GM10248 (cell line): Measurements from ENCODE around the gene PABPN1.

Experiments
- CTCF ChIA-PET: fragments of 300-600 bp; sonication (Branson Sonifier 250); formaldehyde crosslinking; extraction: SDS; loops from one replicate; lab custom pipeline; 2021; ENCODE audit warnings: antibody characterized with exemption; lab: Yijun Ruan, JAX
- POLR2A ChIA-PET: fragments of 350-650 bp; sonication (Branson Sonifier 250); formaldehyde crosslinking; extraction: SDS; loops from one replicate; lab custom pipeline; 2020; ENCODE audit warnings: antibody characterized with exemption; lab: Yijun Ruan, JAX
- DNase-seq: peaks from one replicate; pipeline ENCODE4 v3.0.0; 2012; ENCODE audit errors: extremely low spot score
- TF ChIP-seq, protein P1 (sequence below): IDR thresholded peaks from 2 replicates; pipeline ENCODE4 v1.5.1; 2012; ENCODE audit warnings: mild to moderate bottlenecking, low read depth; ENCODE audit errors: extremely low read depth, missing control alignments, control extremely low read depth

The PABPN1 gene

DNA sequence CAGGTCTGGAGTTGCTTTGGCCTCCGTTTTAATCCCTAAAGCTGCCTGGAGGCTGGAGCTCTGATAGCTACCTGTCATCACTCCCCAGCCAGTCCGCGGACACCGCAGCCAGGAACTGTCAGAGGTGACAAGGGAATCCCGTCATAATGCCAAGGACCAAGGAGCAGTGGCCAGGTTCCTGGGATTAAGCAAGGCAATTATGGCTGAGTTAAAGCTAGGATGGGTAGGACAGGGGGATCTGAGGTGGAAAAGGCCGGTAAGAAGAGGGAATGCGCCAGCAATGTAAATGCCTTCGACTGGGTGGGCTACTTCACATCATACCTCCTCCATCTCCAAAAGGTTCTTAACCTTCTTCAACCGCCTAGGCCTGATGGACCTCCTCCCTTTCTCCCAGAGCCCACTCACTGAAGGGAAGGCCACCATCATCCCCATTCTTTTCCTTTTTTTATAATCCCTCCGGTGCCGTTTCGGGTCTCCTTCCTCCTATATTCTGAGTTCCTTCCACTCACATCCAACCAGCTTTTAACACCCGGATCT lies 20.5 kb upstream of the PABPN1 start:
- ChIA-PET POLR2A (interaction anchor here (0.7 to 3.1 kb wide), 5 partner anchors 12 to 371 kb away, joined by 3 to 26 read pairs (median 3); partner anchors contain the start of genes HOMEZ and PABPN1), CTCF (interaction anchor here (0.9 to 16.2 kb wide), 22 partner anchors 9 to 253 kb away, joined by 3 to 136 read pairs (median 6); partner anchors contain the start of genes CEBPE, HOMEZ and PABPN1)
- TF ChIP-seq, protein P1, sequence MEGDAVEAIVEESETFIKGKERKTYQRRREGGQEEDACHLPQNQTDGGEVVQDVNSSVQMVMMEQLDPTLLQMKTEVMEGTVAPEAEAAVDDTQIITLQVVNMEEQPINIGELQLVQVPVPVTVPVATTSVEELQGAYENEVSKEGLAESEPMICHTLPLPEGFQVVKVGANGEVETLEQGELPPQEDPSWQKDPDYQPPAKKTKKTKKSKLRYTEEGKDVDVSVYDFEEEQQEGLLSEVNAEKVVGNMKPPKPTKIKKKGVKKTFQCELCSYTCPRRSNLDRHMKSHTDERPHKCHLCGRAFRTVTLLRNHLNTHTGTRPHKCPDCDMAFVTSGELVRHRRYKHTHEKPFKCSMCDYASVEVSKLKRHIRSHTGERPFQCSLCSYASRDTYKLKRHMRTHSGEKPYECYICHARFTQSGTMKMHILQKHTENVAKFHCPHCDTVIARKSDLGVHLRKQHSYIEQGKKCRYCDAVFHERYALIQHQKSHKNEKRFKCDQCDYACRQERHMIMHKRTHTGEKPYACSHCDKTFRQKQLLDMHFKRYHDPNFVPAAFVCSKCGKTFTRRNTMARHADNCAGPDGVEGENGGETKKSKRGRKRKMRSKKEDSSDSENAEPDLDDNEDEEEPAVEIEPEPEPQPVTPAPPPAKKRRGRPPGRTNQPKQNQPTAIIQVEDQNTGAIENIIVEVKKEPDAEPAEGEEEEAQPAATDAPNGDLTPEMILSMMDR: no peak
- DNase-seq: no peak

DNA sequence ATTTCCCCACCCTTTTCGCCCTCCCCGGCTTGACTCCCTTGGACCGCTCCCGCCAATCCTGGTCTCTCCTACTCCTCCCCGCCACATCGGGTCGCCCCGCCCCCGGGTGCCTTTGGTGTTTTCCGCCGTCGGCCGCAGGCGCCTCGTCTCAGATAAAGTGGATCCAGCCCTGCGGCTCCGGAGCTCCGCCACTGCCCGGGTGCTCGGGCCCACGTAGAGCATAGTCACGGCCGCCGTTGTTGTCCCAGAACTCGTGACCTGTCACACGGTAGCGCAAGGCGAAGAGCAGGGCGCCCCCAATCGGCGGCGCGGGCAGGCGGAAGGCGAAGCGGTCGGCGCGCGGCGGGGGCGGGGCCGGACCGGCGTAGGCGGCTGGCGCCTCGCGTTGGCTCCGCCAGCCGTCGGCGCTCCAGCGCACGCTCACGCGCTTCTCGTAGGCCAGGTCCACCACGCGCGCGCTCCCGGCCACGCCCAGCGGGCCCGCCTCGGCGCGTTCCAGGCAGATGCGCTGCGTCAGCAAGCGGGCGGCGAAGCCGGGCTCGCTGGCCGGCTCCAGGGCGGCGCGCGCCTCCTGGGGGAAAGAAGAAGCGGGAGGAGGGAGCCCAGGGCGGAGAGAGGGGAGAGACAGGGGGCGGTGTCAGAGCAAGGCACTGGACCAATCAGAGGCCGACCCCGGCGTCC lies 19.8 kb upstream of the PABPN1 start:
- TF ChIP-seq, protein P1: peak; percentile 85
- peak; percentile 97 for DNase-seq
- CTCF ChIA-PET: interaction anchor here (0.9 to 16.2 kb wide), 25 partner anchors 9 to 253 kb away, joined by 3 to 136 read pairs (median 7); partner anchors contain the start of genes CEBPE, HOMEZ and PABPN1
- POLR2A ChIA-PET: interaction anchor here (0.6 to 3.1 kb wide), 6 partner anchors 13 to 181 kb away, joined by 3 to 26 read pairs (median 4); partner anchors contain the start of genes HOMEZ and PABPN1

DNA sequence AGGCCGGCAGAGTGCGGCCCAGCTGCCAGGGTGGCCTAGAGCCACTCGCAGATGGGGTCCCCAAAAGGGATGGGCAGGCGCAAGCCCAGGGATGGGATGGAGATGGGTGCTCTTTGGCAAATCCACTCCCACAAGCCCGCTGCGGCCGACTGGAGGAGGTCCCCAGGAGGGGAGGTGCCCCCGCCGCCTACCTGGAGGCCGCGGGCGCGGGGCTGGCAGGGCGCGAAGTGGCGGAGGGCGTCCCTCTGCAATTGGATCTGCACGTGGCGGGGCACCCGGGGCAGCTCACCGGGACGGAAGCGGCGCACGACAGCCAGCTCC lies 19.3 kb upstream of the PABPN1 start:
- CTCF ChIA-PET: interaction anchor here (1.1 to 16.2 kb wide), 19 partner anchors 9 to 240 kb away, joined by 3 to 136 read pairs (median 7); partner anchors contain the start of genes CEBPE, HOMEZ and PABPN1
- POLR2A ChIA-PET: interaction anchor here (0.6 to 3.1 kb wide), 6 partner anchors 16 to 181 kb away, joined by 3 to 26 read pairs (median 4); partner anchors contain the start of genes HOMEZ and PABPN1
- no peak for DNase-seq
- TF ChIP-seq, protein P1: no peak

DNA sequence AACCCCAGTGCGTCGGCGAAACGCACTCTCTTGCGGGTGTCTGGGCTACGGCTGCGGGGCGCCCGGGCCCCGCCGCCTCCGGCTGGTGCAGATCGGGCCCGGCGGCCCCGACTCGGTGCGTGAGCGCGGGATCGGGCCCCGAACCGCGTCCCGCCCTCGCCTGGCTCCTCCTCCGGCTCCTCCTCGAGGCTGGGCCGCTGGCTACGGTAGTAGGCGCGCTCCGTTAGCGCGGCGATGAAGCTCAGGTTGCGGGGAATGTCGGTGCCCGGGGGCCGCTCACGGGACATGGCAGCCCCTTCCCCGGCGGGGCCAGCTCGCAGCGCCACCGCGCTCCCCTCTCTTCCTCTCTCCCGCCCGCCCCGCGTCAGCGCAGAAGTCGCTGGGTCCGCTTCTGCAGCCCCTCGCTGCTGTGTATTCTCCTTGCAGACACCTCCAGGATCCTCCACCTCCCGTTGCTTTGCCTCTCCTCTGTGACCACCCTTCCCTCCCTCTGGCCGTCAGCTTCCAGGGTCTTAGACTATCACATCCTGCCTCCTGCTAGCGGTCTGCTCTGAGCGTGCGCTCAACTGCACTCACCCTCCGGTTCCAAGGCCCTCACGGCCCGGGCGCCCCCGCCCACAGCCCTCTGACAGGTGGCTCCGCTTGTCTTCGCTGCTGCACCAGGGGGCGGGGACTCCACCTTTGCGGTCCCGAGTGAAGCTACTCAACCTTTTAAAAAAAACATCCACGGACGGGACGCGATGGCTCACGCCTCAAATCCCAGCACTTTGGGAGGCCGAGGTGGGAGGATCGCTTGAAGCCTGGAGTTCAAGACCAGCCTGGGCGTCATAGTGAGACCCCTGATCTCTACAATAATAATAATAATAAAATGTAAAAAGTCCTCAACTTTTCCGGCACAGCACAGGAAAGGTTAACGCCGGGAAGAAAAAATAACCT lies 18.7 kb upstream of the PABPN1 start, which contains the start of gene PPP1R3E:
PPP1R3E (minus strand) TSS at position 570 of the 936 bp plus-strand sequence; CDS start at position 287, 283 bp downstream.
- ChIA-PET POLR2A (interaction anchor here (0.6 to 3.1 kb wide), 5 partner anchors 16 to 182 kb away, joined by 3 to 26 read pairs (median 3); partner anchors contain the start of genes HOMEZ and PABPN1), CTCF (interaction anchor here (1.2 to 16.2 kb wide), 18 partner anchors 8 to 234 kb away, joined by 3 to 136 read pairs (median 7); partner anchors contain the start of genes CEBPE, HOMEZ and PABPN1)
- peak; percentile 76 for DNase-seq
- TF ChIP-seq, protein P1: no peak

DNA sequence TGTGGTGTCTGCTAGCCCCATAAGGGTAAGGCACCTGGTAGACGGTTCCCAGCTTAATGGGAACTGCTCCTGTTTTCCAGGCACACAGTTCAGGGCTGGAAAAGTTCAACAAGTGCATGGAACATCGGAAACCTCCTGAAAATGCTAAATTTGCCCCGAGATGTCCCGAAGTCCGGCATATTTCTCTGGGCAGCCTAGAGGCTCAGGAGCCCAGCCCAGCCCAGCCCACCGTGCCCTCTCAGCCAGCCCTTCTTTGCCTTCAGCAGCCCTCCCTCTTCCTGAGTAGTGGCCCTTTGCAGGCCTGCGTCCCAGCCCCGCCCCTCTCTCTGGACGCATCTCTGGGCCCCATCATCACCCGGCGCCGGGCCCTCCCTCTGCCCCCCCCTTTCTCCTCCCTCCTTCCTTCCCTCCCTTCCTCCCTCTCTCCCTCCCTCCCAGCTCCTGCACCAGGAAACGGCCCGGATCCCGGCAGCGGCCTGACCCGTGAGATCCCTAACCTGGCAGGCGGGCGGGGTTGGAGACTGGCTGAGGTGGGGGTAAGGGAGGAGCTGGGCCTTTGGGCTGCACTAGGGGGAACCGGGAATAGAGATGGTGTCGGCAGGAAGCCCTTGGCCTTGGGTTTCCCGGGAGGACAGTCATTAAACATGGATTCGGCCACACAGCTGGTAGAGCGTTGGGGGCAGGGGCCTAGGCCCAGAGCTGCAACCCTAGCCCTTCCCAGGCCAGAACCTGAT lies 14.7 kb upstream of the PABPN1 start, which contains the start of gene BCL2L2:
BCL2L2 (plus strand) TSS at position 422 of the 734 bp plus-strand sequence. CDS start 935 bp downstream, outside the sequence.
- CTCF ChIA-PET: interaction anchor here (0.7 to 16.2 kb wide), 6 partner anchors 11 to 21 kb away, joined by 3 to 136 read pairs (median 8); partner anchors contain the start of genes HOMEZ and PABPN1
- POLR2A ChIA-PET: interaction anchor here (0.6 to 1.6 kb wide), 2 partner anchors 14 to 1835 kb away, joined by 3 to 8 read pairs; partner anchors contain the start of gene PABPN1
- TF ChIP-seq, protein P1: no peak
- DNase-seq: peak; percentile 84
